GM12875 (cell line): ENCODE results near the gene MTMR12.

Experiments used
- H3K4me3 ChIP-seq: one replicate; pipeline ENCODE4 v1.5.1; 2011; ENCODE audit warnings: low read depth, low read length, control low read depth
- CTCF ChIP-seq: IDR thresholded peaks from 2 replicates; pipeline ENCODE4 v1.5.1; 2011; ENCODE audit warnings: low read depth, mild to moderate bottlenecking, control low read depth, inconsistent platforms, low read length, moderate library complexity, borderline replicate concordance; ENCODE audit not compliant: insufficient read depth

The MTMR12 gene

GRCh38 chr5:32190095-32190494 lies 122.6 kb downstream of the MTMR12 start:
- TF ChIP-seq CTCF: no peak
- H3K4me3 ChIP-seq: no peak overlapping the region

GRCh38 chr5:32187675-32188074 lies 125.1 kb downstream of the MTMR12 start:
- no peak overlapping the region for H3K4me3 ChIP-seq
- no peak for TF ChIP-seq CTCF

GRCh38 chr5:32182463-32183063 lies 130.2 kb downstream of the MTMR12 start:
- TF ChIP-seq CTCF: no peak

More at GRCh38 chr5:32182463-32183063, 130.2 kb downstream of the MTMR12 start:
- H3K4me3 ChIP-seq: no peak overlapping the region
